ENCODE results near the gene ZNF354B.
"Not testable (repeated sequence)": the region's sequence is repeated elsewhere in the genome, so short reads cannot be mapped to it uniquely, and the experiment has no call there.

ZNF354B gene

DNA sequence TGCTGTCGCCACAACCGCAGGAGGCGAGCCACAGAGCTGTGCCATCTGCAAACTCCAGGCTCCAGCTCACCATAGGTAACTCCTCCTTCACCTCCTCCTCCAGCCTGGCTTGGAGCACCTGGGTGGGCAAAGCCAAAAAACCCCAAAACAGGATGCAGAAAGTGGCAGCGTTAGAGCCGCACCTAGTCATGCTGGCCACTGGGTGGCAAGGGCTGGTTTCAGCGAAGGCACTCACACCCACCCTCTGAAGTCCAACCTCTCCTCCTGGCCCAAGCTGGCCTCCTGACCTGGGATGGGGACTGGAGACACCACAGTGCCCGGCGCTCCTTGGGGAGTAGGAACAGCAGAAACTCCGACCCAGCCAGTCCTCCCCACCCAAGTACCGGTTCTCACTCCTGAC is 28.7 kb upstream of the ZNF354B start:
- TF ChIP-seq, protein P1, sequence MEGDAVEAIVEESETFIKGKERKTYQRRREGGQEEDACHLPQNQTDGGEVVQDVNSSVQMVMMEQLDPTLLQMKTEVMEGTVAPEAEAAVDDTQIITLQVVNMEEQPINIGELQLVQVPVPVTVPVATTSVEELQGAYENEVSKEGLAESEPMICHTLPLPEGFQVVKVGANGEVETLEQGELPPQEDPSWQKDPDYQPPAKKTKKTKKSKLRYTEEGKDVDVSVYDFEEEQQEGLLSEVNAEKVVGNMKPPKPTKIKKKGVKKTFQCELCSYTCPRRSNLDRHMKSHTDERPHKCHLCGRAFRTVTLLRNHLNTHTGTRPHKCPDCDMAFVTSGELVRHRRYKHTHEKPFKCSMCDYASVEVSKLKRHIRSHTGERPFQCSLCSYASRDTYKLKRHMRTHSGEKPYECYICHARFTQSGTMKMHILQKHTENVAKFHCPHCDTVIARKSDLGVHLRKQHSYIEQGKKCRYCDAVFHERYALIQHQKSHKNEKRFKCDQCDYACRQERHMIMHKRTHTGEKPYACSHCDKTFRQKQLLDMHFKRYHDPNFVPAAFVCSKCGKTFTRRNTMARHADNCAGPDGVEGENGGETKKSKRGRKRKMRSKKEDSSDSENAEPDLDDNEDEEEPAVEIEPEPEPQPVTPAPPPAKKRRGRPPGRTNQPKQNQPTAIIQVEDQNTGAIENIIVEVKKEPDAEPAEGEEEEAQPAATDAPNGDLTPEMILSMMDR (IDR thresholded peaks at IDR 0.05; ENCODE audit: borderline replicate concordance, insufficient read depth, low read depth, low read length) = no peak
- H3K4me3 ChIP-seq (ENCODE audit: low read depth, low read length) = no peak overlapping the region

GRCh38 chr5:178832618-178833201 is 27.0 kb upstream of the ZNF354B start:
- TF ChIP-seq, protein P1 (IDR thresholded peaks at IDR 0.05; ENCODE audit: borderline replicate concordance, insufficient read depth, low read depth, low read length) = no peak
- no peak overlapping the region for H3K4me3 ChIP-seq (ENCODE audit: low read depth, low read length)

- H3K4me3 ChIP-seq (ENCODE audit: low read depth, low read length) = no peak overlapping the region
- TF ChIP-seq, protein P1 (IDR thresholded peaks at IDR 0.05; ENCODE audit: borderline replicate concordance, insufficient read depth, low read depth, low read length) = no peak
These were observed 23.1 kb upstream of the ZNF354B start for GRCh38 chr5:178836628-178837027.

DNA sequence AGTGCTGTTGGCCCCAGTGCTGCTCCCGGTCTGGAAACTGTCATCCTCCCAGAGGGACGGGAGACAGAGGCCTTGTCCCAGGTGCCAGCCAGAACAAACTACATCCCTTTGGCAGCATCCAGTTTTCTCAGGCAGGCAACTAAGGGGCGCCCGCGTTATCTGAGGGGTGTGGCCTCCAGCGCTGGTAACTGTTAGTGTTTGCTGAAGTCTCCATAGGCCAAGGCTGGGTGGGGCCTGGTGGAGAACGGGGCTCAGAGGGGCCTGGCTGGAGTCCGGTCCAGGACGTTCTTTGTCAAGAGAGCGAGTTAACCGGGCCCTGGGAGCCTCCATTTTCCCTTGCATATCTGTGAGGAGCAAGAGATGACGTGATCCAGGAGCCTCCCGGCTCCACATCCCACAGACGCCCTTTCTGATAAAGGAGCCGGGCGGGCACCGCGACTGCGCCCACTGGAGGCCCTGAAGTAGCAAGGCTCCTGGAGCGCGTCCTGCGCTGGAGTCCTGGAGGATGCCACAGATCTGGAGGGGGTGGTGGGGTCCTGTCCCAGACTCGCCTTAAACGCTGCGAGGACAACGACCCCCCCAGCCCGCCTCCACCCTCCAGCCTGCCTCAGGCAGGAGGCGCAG is 20.9 kb upstream of the ZNF354B start:
- H3K4me3 ChIP-seq (ENCODE audit: low read depth, low read length) = not testable (repeated sequence)

- TF ChIP-seq, protein P1 (IDR thresholded peaks at IDR 0.05; ENCODE audit: borderline replicate concordance, insufficient read depth, low read depth, low read length) = peak; percentile 12; the same call in 1 of the 2 replicates
- H3K4me3 ChIP-seq (ENCODE audit: low read depth, low read length) = no peak overlapping the region
These were observed 20.4 kb upstream of the ZNF354B start for GRCh38 chr5:178839319-178839704.

GRCh38 chr5:178840399-178840798 is 19.4 kb upstream of the ZNF354B start:
- H3K4me3 ChIP-seq (ENCODE audit: low read depth, low read length) = not testable (repeated sequence)

GRCh38 chr5:178849316-178849715 is 10.4 kb upstream of the ZNF354B start:
- H3K4me3 ChIP-seq (ENCODE audit: low read depth, low read length) = no peak overlapping the region
- TF ChIP-seq, protein P1 (IDR thresholded peaks at IDR 0.05; ENCODE audit: borderline replicate concordance, insufficient read depth, low read depth, low read length) = no peak

DNA sequence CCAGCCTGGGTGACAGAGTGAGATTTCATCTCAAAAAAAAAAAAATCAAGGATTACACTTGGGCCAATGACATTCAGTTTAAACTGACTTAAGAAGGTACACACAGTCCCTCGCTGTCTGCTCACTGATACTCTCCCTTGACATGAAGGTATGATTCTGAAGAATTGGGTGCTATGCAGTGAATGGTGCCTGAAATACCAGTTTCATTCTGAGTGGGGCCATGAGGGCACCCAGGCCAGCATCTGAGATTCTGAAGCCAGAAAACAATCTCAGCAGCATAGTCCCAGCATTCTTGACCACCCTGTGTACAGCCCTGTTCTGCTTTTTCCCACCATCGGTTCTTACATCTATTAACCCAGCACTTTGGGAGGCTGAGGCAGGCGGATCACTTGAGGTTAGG is 7.8 kb upstream of the ZNF354B start:
- TF ChIP-seq, protein P1 (IDR thresholded peaks at IDR 0.05; ENCODE audit: borderline replicate concordance, insufficient read depth, low read depth, low read length) = no peak
- H3K4me3 ChIP-seq (ENCODE audit: low read depth, low read length) = no peak overlapping the region

Measured in GM12875 (cell line).